Measurements from ENCODE around the gene SHB. TPM values are rescaled to one million over a fixed set of nuclear protein-coding genes. Genes with fewer than 3 reads are reported as not detected.

The SHB gene
- total and polyA plus RNA-seq, 2 experiments from 2014 or later = 20.8 to 48.3 TPM

DNA sequence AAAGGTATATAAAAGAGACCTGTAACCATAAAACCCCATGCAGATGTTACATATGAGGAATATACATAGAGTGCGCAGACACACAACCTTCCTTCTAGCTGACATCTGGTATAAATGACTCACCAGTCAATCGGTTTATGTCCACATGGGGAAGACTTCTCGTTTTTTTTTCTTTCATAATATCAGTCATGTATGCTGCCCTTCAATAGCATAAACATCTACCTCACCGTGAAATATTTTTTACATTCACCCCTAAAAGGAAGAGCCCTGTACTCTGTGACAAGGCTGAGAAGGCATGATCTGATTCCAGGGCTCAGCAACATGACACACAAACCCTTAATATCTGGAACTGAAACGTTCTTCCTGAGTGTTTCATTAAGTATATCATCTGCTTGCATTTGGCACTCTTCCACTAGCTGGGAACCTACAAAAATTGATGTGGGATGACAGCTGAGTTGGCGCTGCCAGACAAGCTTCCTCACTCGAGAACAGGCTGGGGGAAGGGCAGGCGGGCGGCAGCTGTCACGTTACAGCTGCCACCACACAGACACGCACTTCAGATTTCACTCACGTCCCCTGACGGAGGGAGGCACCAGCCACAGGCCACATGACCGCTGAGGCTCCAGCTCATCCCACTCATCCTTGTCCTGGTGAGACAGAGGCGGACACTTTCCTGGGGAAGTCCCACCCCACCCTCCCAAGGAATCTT, 74.2 kb downstream of the SHB start:
- Histone ChIP-seq H3K4me3 (no peak overlapping the region), H3K4me2 (peak overlapping the region; percentile 27), H3K9me2 (replicated peaks; ENCODE audit: insufficient read depth) (no peaks in the 10 kb centered on the region), H3K79me2 (peaks cover 81% of the 10 kb centered on the region), H3K36me3 (replicated peaks; ENCODE audit: insufficient read depth, low read depth) (no peaks in the 10 kb centered on the region), H3K27ac (peak overlapping the region; percentile 39), H3K4me1 (ENCODE audit: insufficient read depth) (peaks cover 41% of the 10 kb centered on the region), H3K27me3 (no peaks in the 10 kb centered on the region), H4K20me1 (ENCODE audit: insufficient read depth, poor library complexity, severe bottlenecking) (no peaks in the 10 kb centered on the region), H2AFZ (no peak overlapping the region), H3K9me3 (ENCODE audit: low read depth) (no peaks in the 10 kb centered on the region)
- TF ChIP-seq, protein P1, sequence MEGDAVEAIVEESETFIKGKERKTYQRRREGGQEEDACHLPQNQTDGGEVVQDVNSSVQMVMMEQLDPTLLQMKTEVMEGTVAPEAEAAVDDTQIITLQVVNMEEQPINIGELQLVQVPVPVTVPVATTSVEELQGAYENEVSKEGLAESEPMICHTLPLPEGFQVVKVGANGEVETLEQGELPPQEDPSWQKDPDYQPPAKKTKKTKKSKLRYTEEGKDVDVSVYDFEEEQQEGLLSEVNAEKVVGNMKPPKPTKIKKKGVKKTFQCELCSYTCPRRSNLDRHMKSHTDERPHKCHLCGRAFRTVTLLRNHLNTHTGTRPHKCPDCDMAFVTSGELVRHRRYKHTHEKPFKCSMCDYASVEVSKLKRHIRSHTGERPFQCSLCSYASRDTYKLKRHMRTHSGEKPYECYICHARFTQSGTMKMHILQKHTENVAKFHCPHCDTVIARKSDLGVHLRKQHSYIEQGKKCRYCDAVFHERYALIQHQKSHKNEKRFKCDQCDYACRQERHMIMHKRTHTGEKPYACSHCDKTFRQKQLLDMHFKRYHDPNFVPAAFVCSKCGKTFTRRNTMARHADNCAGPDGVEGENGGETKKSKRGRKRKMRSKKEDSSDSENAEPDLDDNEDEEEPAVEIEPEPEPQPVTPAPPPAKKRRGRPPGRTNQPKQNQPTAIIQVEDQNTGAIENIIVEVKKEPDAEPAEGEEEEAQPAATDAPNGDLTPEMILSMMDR (IDR thresholded peaks at IDR 0.05; ENCODE audit: poor library complexity) = no peak
- TF ChIP-seq EZH2 (IDR thresholded peaks at IDR 0.05; ENCODE audit: borderline replicate concordance) = no peak
- no peak for TF ChIP-seq EZH2phosphoT487 (IDR thresholded peaks at IDR 0.05; ENCODE audit: low read depth, severe bottlenecking, unreplicated experiment)
- DNase-seq (ENCODE audit: low spot score) = peak; percentile 24
- 53% methylated on average over 15 of the region's 15 CpGs for WGBS (ENCODE audit: low lambda C conversion rate, missing lambda C conversion rate)

DNA sequence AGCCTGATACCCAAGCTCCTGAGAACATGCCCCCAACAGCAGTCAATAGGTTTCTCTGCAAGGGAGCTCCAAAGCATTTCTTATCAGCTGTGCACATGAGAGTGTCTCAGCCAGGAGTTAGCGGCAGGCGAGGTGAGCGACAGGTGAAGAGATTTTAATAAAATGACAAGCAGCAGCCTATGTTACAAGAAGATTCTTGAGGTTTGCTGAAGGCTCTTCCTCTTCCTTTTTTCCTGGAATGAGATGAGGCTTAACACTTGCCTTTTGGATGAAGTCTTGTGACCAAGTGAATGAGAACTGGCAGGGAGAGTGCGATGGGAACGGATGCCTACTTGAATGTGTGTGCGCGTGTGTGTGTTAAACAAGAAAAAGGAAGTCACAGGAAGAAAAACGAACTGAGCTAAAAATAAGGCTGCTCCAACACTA, 76.1 kb downstream of the SHB start:
- H3K9me3 ChIP-seq (ENCODE audit: low read depth) = no peaks in the 10 kb centered on the region
- WGBS (ENCODE audit: low lambda C conversion rate, missing lambda C conversion rate) = 89% methylated on average over 8 of the region's 8 CpGs
- H3K79me2 ChIP-seq = peaks cover 89% of the 10 kb centered on the region
- H2AFZ ChIP-seq = no peak overlapping the region
- peaks cover 23% of the 10 kb centered on the region for H3K4me1 ChIP-seq (ENCODE audit: insufficient read depth)
- H3K4me3 ChIP-seq = no peak overlapping the region
- DNase-seq (ENCODE audit: low spot score) = no peak
- no peak overlapping the region for H3K27ac ChIP-seq
- H3K4me2 ChIP-seq = no peak overlapping the region
- no peaks in the 10 kb centered on the region for H3K36me3 ChIP-seq (replicated peaks; ENCODE audit: insufficient read depth, low read depth)
- no peaks in the 10 kb centered on the region for H4K20me1 ChIP-seq (ENCODE audit: insufficient read depth, poor library complexity, severe bottlenecking)
- TF ChIP-seq EZH2phosphoT487 (IDR thresholded peaks at IDR 0.05; ENCODE audit: low read depth, severe bottlenecking, unreplicated experiment) (no peak), EZH2 (IDR thresholded peaks at IDR 0.05; ENCODE audit: borderline replicate concordance) (no peak)
- TF ChIP-seq, protein P1 (IDR thresholded peaks at IDR 0.05; ENCODE audit: poor library complexity) = no peak
- no peaks in the 10 kb centered on the region for H3K9me2 ChIP-seq (replicated peaks; ENCODE audit: insufficient read depth)
- H3K27me3 ChIP-seq = no peaks in the 10 kb centered on the region

- no peaks in the 10 kb centered on the region for H3K9me3 ChIP-seq (ENCODE audit: low read depth)
- no peak overlapping the region for H3K27ac ChIP-seq
- H3K4me3 ChIP-seq = no peak overlapping the region
- no peaks in the 10 kb centered on the region for H3K36me3 ChIP-seq (replicated peaks; ENCODE audit: insufficient read depth, low read depth)
- peaks cover 81% of the 10 kb centered on the region for H3K79me2 ChIP-seq
- H3K27me3 ChIP-seq = no peaks in the 10 kb centered on the region
- H3K4me2 ChIP-seq = no peak overlapping the region
- no peak overlapping the region for H2AFZ ChIP-seq
- H4K20me1 ChIP-seq (ENCODE audit: insufficient read depth, poor library complexity, severe bottlenecking) = peaks cover 4% of the 10 kb centered on the region
- TF ChIP-seq EZH2phosphoT487 (IDR thresholded peaks at IDR 0.05; ENCODE audit: low read depth, severe bottlenecking, unreplicated experiment) = no peak
- no peak for TF ChIP-seq EZH2 (IDR thresholded peaks at IDR 0.05; ENCODE audit: borderline replicate concordance)
- TF ChIP-seq, protein P1 (IDR thresholded peaks at IDR 0.05; ENCODE audit: poor library complexity) = no peak
- whole genome bisulfite sequencing (ENCODE audit: low lambda C conversion rate, missing lambda C conversion rate) = 87% methylated on average over 5 of the region's 5 CpGs
- DNase-seq (ENCODE audit: low spot score) = no peak
- H3K9me2 ChIP-seq (replicated peaks; ENCODE audit: insufficient read depth) = no peaks in the 10 kb centered on the region
- peaks cover 14% of the 10 kb centered on the region for H3K4me1 ChIP-seq (ENCODE audit: insufficient read depth)
These were observed 78.5 kb downstream of the SHB start for GRCh38 chr9:37990404-37991015.
